Measurements from ENCODE around the gene KIFC3.

DNA sequence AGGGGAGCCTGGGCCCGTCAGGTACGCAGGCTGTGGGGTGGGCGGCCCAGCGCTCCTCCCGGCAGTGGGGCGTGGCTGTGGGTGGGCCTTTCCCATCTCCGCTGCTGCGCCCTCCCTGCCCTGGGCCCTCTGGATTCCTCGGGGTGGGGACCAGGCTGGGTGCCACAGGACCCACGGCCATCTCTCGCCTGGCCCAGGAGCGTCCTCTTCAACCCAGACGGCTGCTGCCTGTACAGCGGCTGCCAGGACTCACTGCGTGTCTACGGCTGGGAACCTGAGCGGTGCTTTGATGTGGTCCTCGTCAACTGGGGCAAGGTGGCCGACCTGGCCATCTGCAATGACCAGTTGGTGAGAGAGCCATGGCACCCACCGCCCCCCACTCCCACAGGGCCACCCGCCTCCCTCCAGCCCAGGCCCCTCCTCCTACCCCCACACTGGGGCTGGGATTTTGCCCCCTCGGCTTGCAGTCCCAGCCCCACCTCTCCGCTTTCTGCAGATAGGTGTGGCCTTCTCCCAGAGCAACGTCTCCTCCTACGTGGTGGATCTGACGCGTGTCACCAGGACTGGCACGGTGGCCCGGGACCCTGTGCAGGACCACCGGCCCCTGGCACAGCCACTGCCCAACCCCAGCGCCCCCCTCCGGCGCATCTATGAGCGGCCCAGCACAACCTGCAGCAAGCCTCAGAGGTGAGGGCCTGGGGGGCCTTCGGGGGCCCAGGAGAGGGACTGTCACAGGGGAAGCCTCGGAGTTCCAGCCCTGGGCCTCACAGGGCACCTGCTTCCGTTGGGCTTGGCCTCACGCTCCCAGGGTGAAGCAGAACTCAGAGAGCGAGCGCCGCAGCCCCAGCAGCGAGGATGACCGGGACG is 49.5 kb downstream of the KIFC3 start:
- TF ChIP-seq, protein P1, sequence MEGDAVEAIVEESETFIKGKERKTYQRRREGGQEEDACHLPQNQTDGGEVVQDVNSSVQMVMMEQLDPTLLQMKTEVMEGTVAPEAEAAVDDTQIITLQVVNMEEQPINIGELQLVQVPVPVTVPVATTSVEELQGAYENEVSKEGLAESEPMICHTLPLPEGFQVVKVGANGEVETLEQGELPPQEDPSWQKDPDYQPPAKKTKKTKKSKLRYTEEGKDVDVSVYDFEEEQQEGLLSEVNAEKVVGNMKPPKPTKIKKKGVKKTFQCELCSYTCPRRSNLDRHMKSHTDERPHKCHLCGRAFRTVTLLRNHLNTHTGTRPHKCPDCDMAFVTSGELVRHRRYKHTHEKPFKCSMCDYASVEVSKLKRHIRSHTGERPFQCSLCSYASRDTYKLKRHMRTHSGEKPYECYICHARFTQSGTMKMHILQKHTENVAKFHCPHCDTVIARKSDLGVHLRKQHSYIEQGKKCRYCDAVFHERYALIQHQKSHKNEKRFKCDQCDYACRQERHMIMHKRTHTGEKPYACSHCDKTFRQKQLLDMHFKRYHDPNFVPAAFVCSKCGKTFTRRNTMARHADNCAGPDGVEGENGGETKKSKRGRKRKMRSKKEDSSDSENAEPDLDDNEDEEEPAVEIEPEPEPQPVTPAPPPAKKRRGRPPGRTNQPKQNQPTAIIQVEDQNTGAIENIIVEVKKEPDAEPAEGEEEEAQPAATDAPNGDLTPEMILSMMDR (IDR thresholded peaks at IDR 0.05) = no peak
- no peak for TF ChIP-seq POLR2A (IDR thresholded peaks at IDR 0.05)
